Activated B cell treated with CpG ODN at 0.5 μM for 24 hours (primary cell): ENCODE results near the gene DAPK1. TPM values are rescaled to one million over a fixed set of nuclear protein-coding genes. Genes with fewer than 3 reads are reported as not detected.

Experiments
- ATAC-seq: fragments of 200-7000 bp; cut with Tn5 transposase; one replicate; pipeline ENCODE4 v1.10.0; 2021; ENCODE audit warnings: low read depth, mild to moderate bottlenecking, moderate library complexity
- CTCF ChIA-PET: fragments of 350-600 bp; sonication (Branson Sonifier 250); formaldehyde crosslinking; loops from one replicate; lab custom pipeline; 2021; ENCODE audit warnings: antibody characterized with exemption; lab: Charles Lee
- POLR2A ChIA-PET: fragments of 350-600 bp; sonication (Branson Sonifier 250); formaldehyde crosslinking; loops from one replicate; lab custom pipeline; 2021; ENCODE audit warnings: antibody characterized with exemption; lab: Charles Lee
- DNase-seq: peaks from one replicate; pipeline ENCODE4 v3.0.0; 2022
- H3K27ac Mint-ChIP-seq: one replicate; pipeline ENCODE4 v1.8.0; 2020; ENCODE audit warnings: mixed read lengths
- H3K27me3 Mint-ChIP-seq: one replicate; pipeline ENCODE4 v1.8.0; 2021; ENCODE audit warnings: mixed read lengths
- H3K36me3 Mint-ChIP-seq: one replicate; pipeline ENCODE4 v1.8.0; 2021; ENCODE audit warnings: low read depth, mixed read lengths
- H3K4me1 Mint-ChIP-seq: one replicate; pipeline ENCODE4 v1.8.0; 2021; ENCODE audit warnings: mixed read lengths
- H3K4me3 Mint-ChIP-seq: one replicate; pipeline ENCODE4 v1.8.0; 2020; ENCODE audit warnings: mild to moderate bottlenecking, mixed read lengths
- H3K9me3 Mint-ChIP-seq: one replicate; pipeline ENCODE4 v1.8.0; 2020; ENCODE audit warnings: mixed read lengths
- CTCF ChIP-seq: fragments of 200-600 bp; IDR thresholded peaks from one replicate; pipeline ENCODE4 v1.8.0; 2022; ENCODE audit warnings: antibody characterized with exemption, mild to moderate bottlenecking
- intact Hi-C: fragments of 100-400 bp; cut with micrococcal nuclease; formaldehyde crosslinking; loops from one replicate; pipeline ENCODE4 v1.15.1; 2024
- total RNA-seq: library from RNA; stranded (reverse); gene quantifications from 2 replicates; pipeline ENCODE4 v1.2.3, GENCODE V29; 2022

The DAPK1 gene
- total RNA-seq, 1 donor from 2014 or later, result 1.0 TPM

GRCh38 chr9:87586731-87587355 is 89.2 kb downstream of the DAPK1 start:
- H3K4me3 Mint-ChIP-seq, result no peak overlapping the region
- DNase-seq (no peak), ATAC-seq (no peak)
- no peaks in the 10 kb centered on the region for H3K4me1 Mint-ChIP-seq
- intact Hi-C loops, result no loop called here
- H3K27ac Mint-ChIP-seq, result no peak overlapping the region
- ChIA-PET CTCF (no interaction called here), POLR2A (no interaction called here)
- no peaks in the 10 kb centered on the region for H3K9me3 Mint-ChIP-seq
- H3K27me3 Mint-ChIP-seq, result no peaks in the 10 kb centered on the region
- TF ChIP-seq CTCF, result no peak
- H3K36me3 Mint-ChIP-seq, result no peaks in the 10 kb centered on the region

GRCh38 chr9:87587356-87587745 is 89.7 kb downstream of the DAPK1 start:
- ATAC-seq (no peak), DNase-seq (no peak)
- H3K27me3 Mint-ChIP-seq, result no peaks in the 10 kb centered on the region
- intact Hi-C loops, result no loop called here
- TF ChIP-seq CTCF, result no peak
- POLR2A ChIA-PET, result no interaction called here
- no peak overlapping the region for H3K4me3 Mint-ChIP-seq
- no peaks in the 10 kb centered on the region for H3K9me3 Mint-ChIP-seq
- H3K36me3 Mint-ChIP-seq, result no peaks in the 10 kb centered on the region
- CTCF ChIA-PET, result no interaction called here
- no peaks in the 10 kb centered on the region for H3K4me1 Mint-ChIP-seq
- no peak overlapping the region for H3K27ac Mint-ChIP-seq

GRCh38 chr9:87587864-87588263 is 90.2 kb downstream of the DAPK1 start:
- intact Hi-C loops, result no loop called here
- H3K27ac Mint-ChIP-seq, result no peak overlapping the region
- DNase-seq (no peak), ATAC-seq (no peak)
- POLR2A ChIA-PET, result no interaction called here
- no peak overlapping the region for H3K4me3 Mint-ChIP-seq
- no peaks in the 10 kb centered on the region for H3K9me3 Mint-ChIP-seq
- H3K36me3 Mint-ChIP-seq, result no peaks in the 10 kb centered on the region
- TF ChIP-seq CTCF, result no peak
- CTCF ChIA-PET, result no interaction called here
- H3K4me1 Mint-ChIP-seq, result no peaks in the 10 kb centered on the region
- H3K27me3 Mint-ChIP-seq, result no peaks in the 10 kb centered on the region

GRCh38 chr9:87588339-87588738 is 90.7 kb downstream of the DAPK1 start:
- no peak overlapping the region for H3K27ac Mint-ChIP-seq

GRCh38 chr9:87590996-87591395 is 93.3 kb downstream of the DAPK1 start:
- POLR2A ChIA-PET, result no interaction called here
- H3K36me3 Mint-ChIP-seq, result no peaks in the 10 kb centered on the region
- DNase-seq (no peak), ATAC-seq (no peak)
- H3K4me3 Mint-ChIP-seq, result no peak overlapping the region
- intact Hi-C loops, result no loop called here
- CTCF ChIA-PET, result no interaction called here
- no peak overlapping the region for H3K27ac Mint-ChIP-seq
- H3K4me1 Mint-ChIP-seq, result no peaks in the 10 kb centered on the region
- no peaks in the 10 kb centered on the region for H3K9me3 Mint-ChIP-seq
- no peak for TF ChIP-seq CTCF
- no peaks in the 10 kb centered on the region for H3K27me3 Mint-ChIP-seq

More at GRCh38 chr9:87588339-87588738, 90.7 kb downstream of the DAPK1 start:
- no peak for TF ChIP-seq CTCF
- no peaks in the 10 kb centered on the region for H3K9me3 Mint-ChIP-seq
- no peak for DNase-seq
- ChIA-PET POLR2A (no interaction called here), CTCF (no interaction called here)
- no peaks in the 10 kb centered on the region for H3K27me3 Mint-ChIP-seq
- ATAC-seq, result no peak
- no peaks in the 10 kb centered on the region for H3K36me3 Mint-ChIP-seq
- intact Hi-C loops, result no loop called here
- no peaks in the 10 kb centered on the region for H3K4me1 Mint-ChIP-seq
- H3K4me3 Mint-ChIP-seq, result no peak overlapping the region
